OCI-LY1 (cell line): Measurements from ENCODE around the gene HSPA12A.
A peak's percentile ranks its signal among the peaks of the same experiment; 100 is the strongest.

Experiments
- EZH2 ChIP-seq: fragments of 200-600 bp; sonication (generic), shearing (Covaris generic); IDR thresholded peaks from 2 replicates; pipeline ENCODE4 v1.8.0; 2017; ENCODE audit warnings: borderline replicate concordance, mixed run types, mild to moderate bottlenecking, antibody characterized with exemption, low read length, moderate library complexity, mixed read lengths
- TF ChIP-seq, protein P1 (sequence below): fragments of 200-600 bp; sonication (generic), shearing (Covaris generic); IDR thresholded peaks from 2 replicates; pipeline ENCODE4 v1.5.1; 2017; ENCODE audit warnings: mild to moderate bottlenecking, antibody characterized with exemption, low read length, moderate library complexity, mixed read lengths

- TF ChIP-seq, protein P1, sequence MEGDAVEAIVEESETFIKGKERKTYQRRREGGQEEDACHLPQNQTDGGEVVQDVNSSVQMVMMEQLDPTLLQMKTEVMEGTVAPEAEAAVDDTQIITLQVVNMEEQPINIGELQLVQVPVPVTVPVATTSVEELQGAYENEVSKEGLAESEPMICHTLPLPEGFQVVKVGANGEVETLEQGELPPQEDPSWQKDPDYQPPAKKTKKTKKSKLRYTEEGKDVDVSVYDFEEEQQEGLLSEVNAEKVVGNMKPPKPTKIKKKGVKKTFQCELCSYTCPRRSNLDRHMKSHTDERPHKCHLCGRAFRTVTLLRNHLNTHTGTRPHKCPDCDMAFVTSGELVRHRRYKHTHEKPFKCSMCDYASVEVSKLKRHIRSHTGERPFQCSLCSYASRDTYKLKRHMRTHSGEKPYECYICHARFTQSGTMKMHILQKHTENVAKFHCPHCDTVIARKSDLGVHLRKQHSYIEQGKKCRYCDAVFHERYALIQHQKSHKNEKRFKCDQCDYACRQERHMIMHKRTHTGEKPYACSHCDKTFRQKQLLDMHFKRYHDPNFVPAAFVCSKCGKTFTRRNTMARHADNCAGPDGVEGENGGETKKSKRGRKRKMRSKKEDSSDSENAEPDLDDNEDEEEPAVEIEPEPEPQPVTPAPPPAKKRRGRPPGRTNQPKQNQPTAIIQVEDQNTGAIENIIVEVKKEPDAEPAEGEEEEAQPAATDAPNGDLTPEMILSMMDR, result peak; percentile 19; the same call in 1 of the 2 replicates
- no peak for TF ChIP-seq EZH2
Observed at GRCh38 chr10:116690356-116691322, 51.7 kb downstream of the HSPA12A start.
